Fibroblast of lung (primary cell): Measurements from ENCODE around the gene MTURN.

Experiments used
- CTCF ChIP-seq, 2 donors: IDR thresholded peaks in 1 of 2; conservative IDR thresholded peaks in 1 of 2; 1 replicate in 1 of 2; 2 replicates in 1 of 2; pipeline ENCODE4 v1.5.1; 2011 to 2012; ENCODE audit warnings: low read length in 2 of 2, control low read depth in 1 of 2, inconsistent platforms in 1 of 2, low read depth in 1 of 2, mild to moderate bottlenecking in 1 of 2
- EZH2 ChIP-seq: IDR thresholded peaks from 2 replicates; pipeline ENCODE4 v1.5.1; 2012; ENCODE audit warnings: low read length, control low read depth, mild to moderate bottlenecking; ENCODE audit errors: missing control alignments

- TF ChIP-seq CTCF (conservative IDR thresholded peaks at IDR 0.05 in 1 of 2, IDR thresholded peaks at IDR 0.05 in 1 of 2; ENCODE audit: low read depth in 1 of 2, low read length in 2 of 2): no peak
- TF ChIP-seq EZH2: no peak
Measured at GRCh38 chr7:30145426-30145970, 10.7 kb downstream of the MTURN start.
